Frontal cortex (tissue), 4 donors: Measurements from ENCODE around the gene SMYD3. TPM values are rescaled to one million over a fixed set of nuclear protein-coding genes. Genes with fewer than 3 reads are reported as not detected.

Source experiments
- DNase-seq, 2 donors: peaks; one replicate each; pipeline ENCODE4 v3.0.0; 2012; ENCODE audit warnings: low spot score in 2 of 2
- FAIRE-seq: peaks from 2 replicates; lab custom pipeline; 2012; peaks lifted over from hg19 to GRCh38; lab: Jason Lieb, UNC
- total RNA-seq: library from RNA; depleted of rRNA; stranded (reverse); fragments of >200 nt; gene quantifications from one replicate; pipeline ENCODE4 v1.2.3, GENCODE V29; 2014
- donor health status: control.
- donor health status: control.
- donor health status: control.

SMYD3 gene
- total RNA-seq, 1 donor from 2014 or later: 32.2 TPM

- DNase-seq (no peak), FAIRE-seq (no peak)
Observed at GRCh38 chr1:246295340-246295739, 211.7 kb downstream of the SMYD3 start.

- DNase-seq: no peak
- no peak for FAIRE-seq
Observed at GRCh38 chr1:246294263-246294662, 212.8 kb downstream of the SMYD3 start.

GRCh38 chr1:246293366-246294121 lies 213.5 kb downstream of the SMYD3 start:
- DNase-seq (no peak), FAIRE-seq (no peak)

GRCh38 chr1:246292571-246292970 lies 214.5 kb downstream of the SMYD3 start:
- FAIRE-seq (no peak), DNase-seq (no peak)

- FAIRE-seq (no peak), DNase-seq (no peak)
Observed at GRCh38 chr1:246291127-246291526, 216.0 kb downstream of the SMYD3 start.

- FAIRE-seq (no peak), DNase-seq (no peak)
Observed at GRCh38 chr1:246283771-246284410, 223.2 kb downstream of the SMYD3 start.

GRCh38 chr1:246281639-246282038 lies 225.4 kb downstream of the SMYD3 start:
- DNase-seq (no peak), FAIRE-seq (no peak)

- FAIRE-seq: no peak
- DNase-seq: no peak
Observed at GRCh38 chr1:246281195-246281594, 225.9 kb downstream of the SMYD3 start.

- FAIRE-seq (no peak), DNase-seq (no peak)
Observed at GRCh38 chr1:246280551-246280950, 226.5 kb downstream of the SMYD3 start.

- DNase-seq (no peak), FAIRE-seq (no peak)
Observed at GRCh38 chr1:246279402-246279801, 227.7 kb downstream of the SMYD3 start.

- FAIRE-seq: no peak
- DNase-seq: no peak
Observed at GRCh38 chr1:246278371-246278770, 228.7 kb downstream of the SMYD3 start.

- DNase-seq: no peak
- FAIRE-seq: no peak
Observed at GRCh38 chr1:246275036-246275435, 232.0 kb downstream of the SMYD3 start.

- no peak for DNase-seq
- FAIRE-seq: no peak
Observed at GRCh38 chr1:246274186-246274585, 232.9 kb downstream of the SMYD3 start.

GRCh38 chr1:246271516-246271915 lies 235.6 kb downstream of the SMYD3 start:
- FAIRE-seq (no peak), DNase-seq (no peak)

- DNase-seq (no peak), FAIRE-seq (no peak)
Observed at GRCh38 chr1:246270236-246270635, 236.8 kb downstream of the SMYD3 start.

- DNase-seq: no peak
- peak; percentile 10 for FAIRE-seq
Observed at GRCh38 chr1:246269466-246269865, 237.6 kb downstream of the SMYD3 start.

- FAIRE-seq: no peak
- DNase-seq: no peak
Observed at GRCh38 chr1:246267896-246268295, 239.2 kb downstream of the SMYD3 start.

- no peak for FAIRE-seq
- DNase-seq: no peak
Observed at GRCh38 chr1:246267426-246267825, 239.7 kb downstream of the SMYD3 start.

- DNase-seq (no peak), FAIRE-seq (no peak)
Observed at GRCh38 chr1:246265481-246265880, 241.6 kb downstream of the SMYD3 start.

GRCh38 chr1:246262281-246262680 lies 244.8 kb downstream of the SMYD3 start:
- FAIRE-seq (no peak), DNase-seq (no peak)

GRCh38 chr1:246261639-246262038 lies 245.4 kb downstream of the SMYD3 start:
- no peak for FAIRE-seq
- DNase-seq: no peak

- DNase-seq (no peak), FAIRE-seq (no peak)
Observed at GRCh38 chr1:246258250-246258649, 248.8 kb downstream of the SMYD3 start.
